ENCODE data around the gene EPRS1.
"Not testable (repeated sequence)": the region's sequence is repeated elsewhere in the genome, so short reads cannot be mapped to it uniquely, and the experiment has no call there.

Gene EPRS1

GRCh38 chr1:220038640-220039039, 7.7 kb downstream of the EPRS1 start:
- DNase-seq (ENCODE audit: low read depth), result no peak

- not testable (repeated sequence) for DNase-seq (ENCODE audit: low read depth)
These were observed 8.5 kb downstream of the EPRS1 start for GRCh38 chr1:220037810-220038209.

- DNase-seq (ENCODE audit: low read depth), result no peak
These were observed 13.4 kb downstream of the EPRS1 start for GRCh38 chr1:220032911-220033310.

GRCh38 chr1:220031287-220031686, 15.0 kb downstream of the EPRS1 start:
- no peak for DNase-seq (ENCODE audit: low read depth)

GRCh38 chr1:220028346-220028895, 17.9 kb downstream of the EPRS1 start:
- DNase-seq (ENCODE audit: low read depth), result no peak

- no peak for DNase-seq (ENCODE audit: low read depth)
These were observed 27.2 kb downstream of the EPRS1 start for GRCh38 chr1:220019071-220019470.

GRCh38 chr1:220013497-220013896, 32.8 kb downstream of the EPRS1 start:
- no peak for DNase-seq (ENCODE audit: low read depth)

GRCh38 chr1:220012259-220012658, 34.0 kb downstream of the EPRS1 start:
- DNase-seq (ENCODE audit: low read depth), result no peak

- no peak for DNase-seq (ENCODE audit: low read depth)
These were observed 34.7 kb downstream of the EPRS1 start for GRCh38 chr1:220011620-220012019.

- DNase-seq (ENCODE audit: low read depth), result no peak
These were observed 38.9 kb downstream of the EPRS1 start for GRCh38 chr1:220007438-220007837.

- no peak for DNase-seq (ENCODE audit: low read depth)
These were observed 40.8 kb downstream of the EPRS1 start for GRCh38 chr1:220005489-220005888.

- no peak for DNase-seq (ENCODE audit: low read depth)
These were observed 42.5 kb downstream of the EPRS1 start for GRCh38 chr1:220003610-220004299.

GRCh38 chr1:220003015-220003414, 43.3 kb downstream of the EPRS1 start:
- DNase-seq (ENCODE audit: low read depth), result no peak

- DNase-seq (ENCODE audit: low read depth), result no peak
These were observed 45.2 kb downstream of the EPRS1 start for GRCh38 chr1:220001095-220001501.

- DNase-seq (ENCODE audit: low read depth), result no peak
These were observed 46.5 kb downstream of the EPRS1 start for GRCh38 chr1:219999821-220000220.

Measured in CMK (cell line).